HG03575 (cell line): ENCODE measurements around the gene VSTM2L.

Experiments used
- ATAC-seq: cut with Tn5 transposase; IDR thresholded peaks from one replicate; pipeline ENCODE4 v1.9.1; 2021; ENCODE audit not compliant: unreplicated experiment, insufficient number of reproducible peaks, low FRiP score; ENCODE audit errors: extremely low read depth

VSTM2L gene

GRCh38 chr20:37877832-37878772, 24.8 kb upstream of the VSTM2L start:
- no peak for ATAC-seq

GRCh38 chr20:37878835-37879599, 23.9 kb upstream of the VSTM2L start:
- no peak for ATAC-seq

DNA sequence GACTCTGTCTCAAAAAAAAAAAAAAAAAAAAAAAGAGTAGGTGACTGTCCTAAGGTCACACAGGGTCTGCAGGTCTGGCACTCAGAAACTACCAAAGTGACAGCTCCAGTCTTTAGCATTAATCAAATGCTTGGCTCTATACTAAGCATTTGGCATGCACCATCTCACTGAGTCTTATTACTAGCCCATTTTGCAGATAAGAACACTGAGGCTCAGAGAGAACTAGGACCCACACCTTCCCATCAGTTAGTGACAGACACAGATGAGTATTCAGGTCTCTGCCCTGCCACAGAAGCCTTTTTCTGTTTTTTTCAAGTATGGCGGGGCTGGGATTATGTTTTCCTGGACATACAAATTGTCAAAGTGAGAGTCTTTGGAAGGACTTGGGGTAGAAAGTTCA, 23.1 kb upstream of the VSTM2L start:
- ATAC-seq, result no peak

DNA sequence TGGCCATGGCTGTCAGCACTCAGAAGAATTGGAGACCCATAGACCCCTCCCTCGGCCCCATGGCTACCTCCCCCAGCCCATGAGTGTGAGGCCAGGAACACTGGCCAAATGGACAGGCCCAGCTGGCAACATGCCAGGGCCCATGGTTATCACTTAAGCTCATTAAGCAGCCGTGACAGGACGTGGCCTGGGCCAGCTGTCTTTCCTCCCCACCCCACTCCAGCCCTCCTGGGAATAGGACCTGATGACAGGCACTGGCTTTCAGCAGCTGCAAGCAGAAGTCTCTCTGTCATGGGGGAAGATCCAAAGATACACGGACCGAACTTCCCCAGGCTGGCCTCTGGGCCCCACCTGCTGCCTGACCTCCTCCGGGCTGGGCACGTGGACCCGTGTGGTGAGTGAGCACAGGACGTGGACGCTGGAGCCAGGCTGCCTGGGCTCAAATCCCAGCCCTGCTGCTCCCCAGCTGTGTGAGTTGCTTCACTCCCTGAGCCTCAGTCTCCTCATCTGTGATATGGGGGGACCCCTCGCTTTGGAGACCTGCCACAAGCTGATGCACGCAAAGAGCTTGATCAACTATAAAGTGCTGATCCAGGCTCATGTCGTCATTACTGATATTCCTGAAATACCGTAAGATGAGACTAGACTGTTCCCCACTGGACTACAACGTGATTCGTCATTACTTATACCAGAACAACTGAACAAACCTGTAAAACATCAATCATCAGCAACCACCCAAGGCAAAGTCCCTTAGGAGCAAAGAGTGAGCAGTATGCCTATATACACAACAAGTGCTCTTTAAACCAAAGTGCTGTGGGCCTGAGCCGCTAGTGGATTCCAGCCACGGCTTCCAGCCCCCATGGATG, 22.0 kb upstream of the VSTM2L start:
- ATAC-seq, result no peak

DNA sequence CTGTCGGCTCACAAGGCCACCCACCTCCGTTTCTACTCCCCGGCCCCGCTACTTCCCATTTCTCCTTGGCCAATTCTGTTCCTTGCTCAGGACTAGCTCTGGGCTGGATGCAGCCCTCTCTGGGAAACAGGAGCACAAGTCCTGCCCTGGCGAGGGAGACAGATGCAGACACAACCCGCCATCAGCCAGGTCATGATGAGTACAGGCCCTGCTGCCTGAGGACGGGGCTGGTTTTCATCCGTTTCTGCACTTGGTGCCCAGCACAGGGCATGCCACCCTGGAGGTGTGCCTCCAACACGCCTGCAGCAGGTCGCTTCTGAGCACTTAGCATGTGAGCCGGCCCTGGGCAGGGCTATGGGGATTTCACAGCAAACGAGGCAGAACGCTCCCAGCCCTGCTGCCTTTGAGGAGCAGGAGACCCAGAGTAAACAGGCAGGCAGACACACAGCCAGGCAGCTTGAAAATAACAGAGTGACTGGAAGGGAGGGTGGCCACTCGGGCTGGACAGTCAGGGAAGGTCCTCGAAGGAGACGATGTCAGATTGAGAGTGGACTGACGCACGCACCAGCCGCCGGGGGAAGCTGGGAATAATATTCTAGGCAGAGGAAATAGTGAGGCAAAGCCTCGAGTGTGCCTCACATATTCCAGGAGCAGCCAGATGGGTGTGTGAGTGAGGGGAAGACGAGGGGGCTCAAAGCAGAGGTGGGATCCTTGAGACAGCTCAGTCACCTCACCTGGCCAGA, 21.2 kb upstream of the VSTM2L start:
- no peak for ATAC-seq

DNA sequence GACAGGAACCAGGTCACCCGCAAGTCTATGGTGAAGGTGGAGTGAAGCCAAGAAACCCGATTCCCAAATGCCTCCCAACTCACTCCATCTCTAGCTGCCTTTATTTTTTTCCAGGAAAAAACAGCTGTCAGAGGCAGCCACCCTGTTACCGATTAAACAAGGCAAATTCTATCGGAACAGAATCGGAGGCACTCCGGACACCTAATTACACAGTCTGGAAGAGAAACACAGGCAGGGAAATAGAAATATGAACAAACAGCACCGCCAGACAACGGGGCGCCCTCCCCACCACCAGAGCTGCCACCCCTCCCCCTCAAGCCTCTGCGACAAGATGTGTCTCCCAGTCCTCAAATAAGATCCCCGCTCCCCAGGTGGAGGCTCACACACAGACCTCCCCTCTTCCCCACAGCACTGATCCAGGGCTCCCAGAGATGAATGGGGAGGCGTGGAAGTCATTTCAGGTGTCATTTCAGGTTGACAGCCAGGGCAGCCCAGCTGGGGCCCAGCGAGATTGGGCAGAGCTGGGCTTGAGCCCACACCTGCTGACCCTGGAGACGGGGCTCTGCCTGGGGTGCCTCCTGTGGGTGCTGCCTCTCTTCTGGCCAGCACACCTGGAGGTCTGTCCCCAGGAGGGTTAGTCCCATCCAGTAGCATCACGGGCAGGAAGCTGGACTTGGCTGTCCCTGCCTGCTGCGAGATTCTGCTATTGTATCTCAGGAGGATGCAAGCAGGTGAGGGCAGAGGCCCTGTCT, 19.8 kb upstream of the VSTM2L start:
- ATAC-seq, result no peak

DNA sequence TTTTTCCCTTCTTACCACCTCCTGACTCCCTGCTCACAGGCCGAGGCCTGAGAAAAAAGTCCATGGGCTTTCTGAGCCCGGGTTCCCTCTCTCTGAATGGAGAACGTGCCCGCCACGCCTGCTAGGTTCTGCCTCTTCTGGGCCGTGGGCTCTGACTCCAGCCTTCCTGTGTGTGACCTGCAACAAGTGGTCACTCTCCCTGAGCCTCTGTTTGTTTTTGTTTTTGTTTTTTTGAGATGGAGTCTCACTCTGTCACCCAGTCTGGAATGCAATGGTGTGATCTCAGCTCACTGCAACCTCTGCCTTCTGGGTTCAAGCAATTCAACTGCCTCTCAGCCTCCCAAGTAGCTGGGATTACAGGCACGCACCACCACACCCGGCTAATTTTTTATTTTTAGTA, 17.9 kb upstream of the VSTM2L start:
- ATAC-seq, result no peak

- ATAC-seq, result no peak
Observed at GRCh38 chr20:37885593-37886503, 17.1 kb upstream of the VSTM2L start.

DNA sequence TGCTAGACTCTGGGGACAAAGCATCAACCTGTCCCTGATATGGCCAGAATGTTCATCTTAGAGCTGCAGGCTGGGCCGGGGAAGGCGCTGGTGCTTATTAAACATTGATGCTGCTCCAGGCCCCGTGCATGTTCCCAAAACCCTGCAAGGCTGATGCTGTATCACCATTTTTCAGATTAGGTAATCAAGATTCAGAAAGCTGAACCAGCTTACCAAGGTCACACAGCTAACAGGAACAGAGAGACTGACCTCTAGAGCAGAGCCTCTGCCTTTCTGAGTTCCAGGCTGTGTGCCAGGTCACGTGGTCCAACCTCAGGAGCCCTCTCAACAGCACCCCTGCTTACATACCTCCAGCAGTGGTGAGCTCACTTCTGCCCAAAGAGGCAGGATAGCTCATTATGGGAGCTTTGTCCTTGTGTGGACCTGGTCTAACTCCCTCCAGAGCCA, 16.1 kb upstream of the VSTM2L start:
- no peak for ATAC-seq

DNA sequence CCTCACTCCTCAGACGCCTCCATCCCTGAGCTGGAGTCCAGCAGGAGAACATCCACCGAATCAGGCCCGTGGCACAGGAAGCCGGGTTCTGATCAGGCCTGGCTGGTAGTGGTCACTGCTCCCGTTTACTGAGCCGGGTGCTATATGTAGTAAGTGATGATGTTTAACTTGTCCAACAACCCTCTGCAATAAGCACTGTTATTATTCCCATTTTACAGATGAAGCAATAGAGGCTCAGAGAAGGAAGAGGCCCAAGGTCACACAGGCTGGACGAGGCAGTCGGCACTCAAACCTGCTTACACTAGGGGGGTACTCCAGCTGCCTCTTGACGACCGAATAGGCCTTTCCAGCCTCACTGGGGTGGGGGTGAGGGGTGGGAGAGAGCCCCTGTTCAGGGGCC, 14.3 kb upstream of the VSTM2L start:
- ATAC-seq, result no peak

GRCh38 chr20:37890108-37890507, 12.8 kb upstream of the VSTM2L start:
- ATAC-seq, result no peak

DNA sequence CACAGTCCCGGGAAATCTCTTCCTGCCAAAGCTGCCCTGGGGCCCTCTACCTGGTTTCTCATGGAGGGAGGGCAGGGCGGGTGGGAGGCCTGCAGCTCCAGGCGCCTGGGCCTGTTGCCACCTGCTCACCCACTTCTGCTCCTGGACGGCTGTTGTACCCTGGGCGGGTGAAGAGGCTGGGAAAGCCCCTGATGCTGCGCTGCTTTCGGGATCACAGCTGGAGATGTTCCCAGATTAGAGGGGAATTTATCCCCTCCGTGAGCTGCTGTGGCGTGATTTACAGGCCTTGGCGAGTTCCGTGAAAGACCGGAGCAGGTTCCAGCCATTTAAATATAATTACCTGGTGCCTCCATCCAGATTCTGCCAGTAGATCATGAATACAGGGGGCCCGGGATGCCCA, 12.3 kb upstream of the VSTM2L start:
- ATAC-seq, result no peak

GRCh38 chr20:37892001-37892400, 10.9 kb upstream of the VSTM2L start:
- no peak for ATAC-seq

DNA sequence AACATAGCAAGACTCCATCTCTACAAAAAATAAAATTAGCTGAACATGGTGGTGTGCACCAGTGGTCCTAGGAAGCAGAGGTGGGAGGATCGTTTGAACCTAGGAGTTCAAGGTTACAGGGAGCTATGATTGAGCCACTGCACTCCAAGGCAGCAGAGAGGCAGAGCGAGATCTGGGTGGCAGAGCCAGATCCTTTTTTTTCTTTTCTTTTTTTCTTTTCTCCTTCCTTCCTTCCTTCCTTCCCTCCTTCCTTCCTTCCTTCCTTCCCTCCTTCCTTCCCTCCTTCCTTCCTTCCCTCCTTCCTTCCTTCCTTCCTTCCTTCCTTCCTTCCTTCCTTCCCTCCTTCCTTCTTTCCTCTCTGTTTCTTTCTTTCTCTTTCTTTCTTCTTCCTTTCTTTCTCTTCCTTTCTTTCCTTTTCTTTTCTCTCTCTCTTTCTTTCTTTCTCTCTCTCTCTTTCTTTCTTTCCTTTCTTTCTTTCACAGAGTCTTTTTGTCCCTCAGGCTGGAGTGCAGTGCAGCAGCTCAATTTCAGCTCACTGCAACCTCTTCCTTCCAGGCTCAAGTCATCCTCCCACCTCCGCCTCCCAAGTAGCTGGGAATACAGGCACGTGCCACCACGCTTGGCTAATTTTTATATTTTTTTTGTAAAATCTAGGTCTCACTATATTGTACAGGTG, 9.2 kb upstream of the VSTM2L start:
- ATAC-seq, result no peak

GRCh38 chr20:37894454-37894853, 8.5 kb upstream of the VSTM2L start:
- no peak for ATAC-seq

- ATAC-seq, result no peak
Observed at GRCh38 chr20:37895166-37895565, 7.8 kb upstream of the VSTM2L start.
